T-helper 17 cell (primary cell): ENCODE measurements around the gene EXOC6B. TPM values are rescaled to one million over a fixed set of nuclear protein-coding genes. Genes with fewer than 3 reads are reported as not detected.

Experiments used
- ATAC-seq: fragments of 150-1000 bp; cut with Tn5 transposase; 2 replicates; pipeline ENCODE4 v1.10.0; 2021; ENCODE audit warnings: mild to moderate bottlenecking, moderate library complexity
- DNase-seq, 3 donors: peaks; one replicate each; pipeline versions ENCODE4 v3.0.0 to v3.0.0-alpha.2; 2020 to 2021
- H3K9me3 ChIP-seq: one replicate; pipeline ENCODE4 v1.7.0; 2013; ENCODE audit warnings: low read length, mild to moderate bottlenecking; ENCODE audit not compliant: control insufficient read depth, poor library complexity, severe bottlenecking
- H3K27ac Mint-ChIP-seq: one replicate; pipeline ENCODE4 v1.8.0; 2022; ENCODE audit warnings: mild to moderate bottlenecking, moderate library complexity, mixed read lengths
- H3K27me3 Mint-ChIP-seq: one replicate; pipeline ENCODE4 v1.8.0; 2022; ENCODE audit warnings: mixed read lengths
- H3K36me3 Mint-ChIP-seq: one replicate; pipeline ENCODE4 v1.8.0; 2022; ENCODE audit warnings: low read depth, mixed read lengths
- H3K4me1 Mint-ChIP-seq: one replicate; pipeline ENCODE4 v1.8.0; 2022; ENCODE audit warnings: mild to moderate bottlenecking, mixed read lengths
- H3K4me3 Mint-ChIP-seq: one replicate; pipeline ENCODE4 v1.8.0; 2022; ENCODE audit warnings: mild to moderate bottlenecking, moderate library complexity, mixed read lengths
- total RNA-seq, 4 donors: library from RNA in 2 of 4; stranded (reverse) in 2 of 4; gene quantifications; one replicate each; pipeline ENCODE4 v1.2.3 and lab custom pipeline; 2022 to 2026

Gene EXOC6B
- total RNA-seq, 2 donors from 2014 or later: 14.6 to 17.3 TPM

DNA sequence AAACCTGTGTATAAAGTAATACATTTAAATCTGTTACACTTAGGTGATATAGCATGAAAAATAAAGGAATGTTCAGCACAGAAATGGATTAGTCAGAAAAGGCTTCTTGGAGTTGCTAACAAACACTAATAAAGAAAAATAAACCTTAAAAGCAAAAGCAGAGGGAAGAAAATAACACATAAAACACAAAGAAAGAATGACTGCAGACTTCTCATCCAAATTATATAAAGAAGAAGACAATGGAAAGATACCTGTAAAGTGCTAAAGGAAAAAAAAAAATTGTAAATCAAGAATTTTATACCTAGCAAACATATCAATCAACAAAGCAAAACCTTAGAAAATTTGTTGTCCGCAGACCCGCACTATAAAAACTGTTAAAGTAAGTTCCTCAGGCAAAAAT is 63.6 kb downstream of the EXOC6B start:
- H3K4me3 Mint-ChIP-seq: no peak overlapping the region
- H3K27me3 Mint-ChIP-seq: no peaks in the 10 kb centered on the region
- no peaks in the 10 kb centered on the region for H3K4me1 Mint-ChIP-seq
- no peak overlapping the region for H3K27ac Mint-ChIP-seq
- H3K9me3 ChIP-seq: peaks cover 3% of the 10 kb centered on the region
- H3K36me3 Mint-ChIP-seq: peaks cover 2% of the 10 kb centered on the region
- ATAC-seq (no peak), DNase-seq (no peak)

DNA sequence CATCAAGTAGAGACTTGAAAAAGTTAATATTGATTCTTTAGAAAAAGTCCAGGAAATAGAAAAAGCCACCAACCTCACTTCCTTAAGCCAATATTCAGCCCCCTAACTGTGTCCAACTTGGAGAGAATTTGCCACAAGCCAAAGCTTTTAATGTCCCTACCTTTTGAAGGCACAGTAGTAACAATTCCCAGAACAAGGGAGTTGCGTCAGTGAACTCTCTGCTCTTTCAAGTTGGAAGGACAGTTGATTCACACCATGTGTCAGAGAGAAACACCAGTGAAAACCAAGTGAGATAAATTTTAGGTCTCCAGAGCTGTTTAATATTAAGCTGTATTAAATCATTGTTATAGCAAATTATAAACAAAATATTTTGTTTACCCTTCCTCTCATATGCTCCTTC is 66.1 kb downstream of the EXOC6B start:
- Mint-ChIP-seq H3K4me3 (no peak overlapping the region), H3K27me3 (no peaks in the 10 kb centered on the region), H3K4me1 (no peaks in the 10 kb centered on the region), H3K27ac (no peak overlapping the region), H3K36me3 (peaks cover 2% of the 10 kb centered on the region)
- no peak for ATAC-seq
- no peak for DNase-seq
- peaks cover 3% of the 10 kb centered on the region for H3K9me3 ChIP-seq

DNA sequence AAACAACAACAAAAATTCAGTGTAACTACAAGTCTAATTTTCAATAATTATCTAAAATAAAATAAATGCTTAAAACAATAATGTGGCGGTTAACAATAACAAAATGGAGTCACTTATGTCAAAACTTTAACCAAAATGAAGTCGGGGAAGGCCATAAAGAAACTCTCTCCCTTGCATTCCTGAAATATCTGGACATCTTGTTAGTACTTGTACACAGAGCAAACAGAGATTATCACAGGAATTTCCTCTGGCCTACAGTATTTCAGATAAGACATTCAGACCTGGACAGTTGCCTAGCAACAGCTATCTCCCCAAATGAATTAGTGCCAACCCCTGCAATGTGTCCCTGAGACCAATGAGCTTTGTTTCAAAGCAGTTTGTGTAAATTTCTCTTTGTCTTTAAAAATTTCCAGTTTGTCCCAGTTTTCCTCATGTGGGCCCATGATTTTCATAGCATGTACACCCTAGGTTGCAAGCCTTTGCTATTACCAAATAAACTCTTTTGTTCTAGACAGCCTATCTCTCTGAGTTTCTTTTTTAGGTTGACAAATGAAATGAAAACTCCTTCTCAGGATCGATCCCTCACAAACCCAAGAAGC is 68.6 kb downstream of the EXOC6B start:
- peaks cover 3% of the 10 kb centered on the region for H3K9me3 ChIP-seq
- ATAC-seq (no peak), DNase-seq (no peak)
- Mint-ChIP-seq H3K27me3 (no peaks in the 10 kb centered on the region), H3K27ac (no peak overlapping the region), H3K4me3 (no peak overlapping the region), H3K36me3 (no peaks in the 10 kb centered on the region), H3K4me1 (no peaks in the 10 kb centered on the region)

DNA sequence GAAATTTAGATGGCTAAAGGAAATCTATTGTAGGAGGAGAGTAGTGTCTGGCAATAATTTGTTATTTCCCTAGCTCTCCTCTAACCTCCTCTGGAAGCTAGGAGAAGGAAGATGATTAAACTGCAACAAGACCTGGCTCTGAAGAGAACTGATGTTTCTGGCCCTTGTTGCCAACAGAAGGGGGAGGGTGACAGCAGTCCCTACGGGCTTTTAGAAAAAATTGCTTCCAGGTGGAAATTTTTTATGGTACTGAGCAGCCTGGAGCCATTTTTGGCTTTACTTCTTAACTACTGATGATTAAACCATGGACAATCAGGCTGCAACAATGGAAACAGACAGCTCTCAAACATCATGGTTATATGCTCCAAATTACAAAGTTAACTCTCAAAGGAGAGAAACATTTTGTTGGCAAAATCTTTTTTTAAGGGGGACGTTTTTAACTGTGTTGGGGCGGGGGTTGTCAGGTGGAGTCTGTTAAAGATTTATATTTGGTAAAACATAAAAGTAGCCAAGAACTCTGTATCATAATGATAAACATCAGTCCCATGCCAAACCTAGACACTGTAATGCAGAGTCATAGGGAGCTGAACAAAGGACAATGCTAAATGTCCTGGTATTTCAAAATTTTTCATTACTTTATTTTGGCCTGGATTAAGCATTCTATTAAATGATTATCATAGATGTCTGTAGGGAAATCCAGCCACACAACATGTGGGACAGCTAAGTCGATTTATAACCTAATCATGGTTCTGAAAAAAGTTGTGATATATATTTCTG is 70.0 kb downstream of the EXOC6B start:
- Mint-ChIP-seq H3K4me1 (peaks cover 2% of the 10 kb centered on the region), H3K27ac (no peak overlapping the region), H3K4me3 (no peak overlapping the region), H3K36me3 (no peaks in the 10 kb centered on the region), H3K27me3 (no peaks in the 10 kb centered on the region)
- H3K9me3 ChIP-seq: no peaks in the 10 kb centered on the region
- DNase-seq (no peak), ATAC-seq (no peak)

DNA sequence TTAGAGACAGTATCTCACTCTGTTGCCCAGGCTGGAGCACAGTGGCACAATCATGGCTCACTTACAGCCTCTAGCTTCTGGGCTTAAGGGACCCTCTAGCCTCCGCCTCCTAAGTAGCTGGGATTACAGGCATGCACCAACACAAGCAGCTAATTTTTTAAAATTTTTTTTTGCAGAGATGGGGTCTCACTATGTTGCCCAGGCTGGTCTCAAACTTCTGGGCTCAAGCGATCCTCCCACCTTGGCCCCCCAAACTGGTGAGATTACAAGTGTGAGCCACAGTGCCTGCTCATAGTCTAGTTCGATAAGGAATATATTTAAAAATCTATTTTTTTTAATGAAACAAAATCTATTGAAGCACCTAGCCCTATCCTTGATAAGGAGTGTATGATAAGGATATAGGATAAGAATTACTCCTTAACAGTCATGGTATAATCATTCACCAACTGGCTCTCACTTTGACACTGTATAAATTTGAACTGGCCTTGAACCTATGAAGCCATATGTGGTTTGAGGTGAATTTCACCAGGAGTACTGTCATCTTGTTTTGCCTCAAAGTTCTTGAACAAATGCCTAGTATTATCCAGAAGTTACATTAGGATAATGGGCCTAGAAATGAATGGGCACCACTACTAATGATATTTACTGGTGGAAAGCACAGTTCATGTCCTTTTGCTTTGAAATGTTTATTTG is 71.1 kb downstream of the EXOC6B start:
- Mint-ChIP-seq H3K27ac (no peak overlapping the region), H3K4me1 (peaks cover 2% of the 10 kb centered on the region), H3K36me3 (no peaks in the 10 kb centered on the region), H3K27me3 (no peaks in the 10 kb centered on the region), H3K4me3 (no peak overlapping the region)
- ATAC-seq: no peak
- no peaks in the 10 kb centered on the region for H3K9me3 ChIP-seq
- no peak for DNase-seq

GRCh38 chr2:72750977-72751639 is 74.7 kb downstream of the EXOC6B start:
- Mint-ChIP-seq H3K4me1 (peaks cover 2% of the 10 kb centered on the region), H3K36me3 (no peaks in the 10 kb centered on the region), H3K27me3 (no peaks in the 10 kb centered on the region), H3K4me3 (no peak overlapping the region), H3K27ac (no peak overlapping the region)
- no peaks in the 10 kb centered on the region for H3K9me3 ChIP-seq
- ATAC-seq (no peak), DNase-seq (no peak)

- Mint-ChIP-seq H3K27me3 (no peaks in the 10 kb centered on the region), H3K27ac (no peak overlapping the region), H3K36me3 (no peaks in the 10 kb centered on the region)
Observed at GRCh38 chr2:72750466-72750865, 75.4 kb downstream of the EXOC6B start.

GRCh38 chr2:72747344-72747743 is 78.5 kb downstream of the EXOC6B start:
- ATAC-seq (no peak), DNase-seq (no peak)
- no peaks in the 10 kb centered on the region for H3K9me3 ChIP-seq
- Mint-ChIP-seq H3K4me3 (no peak overlapping the region), H3K27me3 (no peaks in the 10 kb centered on the region), H3K27ac (no peak overlapping the region), H3K36me3 (no peaks in the 10 kb centered on the region), H3K4me1 (peaks cover 2% of the 10 kb centered on the region)

More at GRCh38 chr2:72750466-72750865, 75.4 kb downstream of the EXOC6B start:
- ATAC-seq (no peak), DNase-seq (no peak)
- no peaks in the 10 kb centered on the region for H3K9me3 ChIP-seq
- Mint-ChIP-seq H3K4me3 (no peak overlapping the region), H3K4me1 (peaks cover 2% of the 10 kb centered on the region)

GRCh38 chr2:72745679-72746368 is 80.0 kb downstream of the EXOC6B start:
- H3K4me3 Mint-ChIP-seq: no peak overlapping the region
- H3K4me1 Mint-ChIP-seq: no peaks in the 10 kb centered on the region
- H3K36me3 Mint-ChIP-seq: no peaks in the 10 kb centered on the region
- no peak overlapping the region for H3K27ac Mint-ChIP-seq
- H3K9me3 ChIP-seq: no peaks in the 10 kb centered on the region
- no peak for DNase-seq
- no peak for ATAC-seq
- H3K27me3 Mint-ChIP-seq: no peaks in the 10 kb centered on the region

DNA sequence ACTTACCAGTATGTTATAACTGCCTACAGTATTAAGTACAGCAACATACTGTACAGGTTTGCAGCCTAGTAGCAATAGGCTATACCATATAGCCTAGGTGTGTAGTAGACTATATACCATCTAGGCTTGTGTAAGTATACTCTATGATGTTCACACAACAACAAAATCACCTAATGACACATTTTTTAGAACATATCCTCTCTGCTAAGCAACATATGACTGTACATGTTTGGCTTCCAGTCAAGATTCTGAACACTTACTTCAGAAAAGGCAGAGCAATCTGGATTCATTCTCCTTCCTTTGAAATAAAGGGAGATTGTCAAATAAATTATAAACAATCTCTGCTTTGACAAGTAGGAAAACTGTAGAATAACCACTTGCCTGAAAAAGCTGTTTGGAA is 81.8 kb downstream of the EXOC6B start:
- DNase-seq (no peak), ATAC-seq (no peak)
- no peaks in the 10 kb centered on the region for H3K4me1 Mint-ChIP-seq
- H3K4me3 Mint-ChIP-seq: no peak overlapping the region
- no peaks in the 10 kb centered on the region for H3K27me3 Mint-ChIP-seq
- H3K9me3 ChIP-seq: no peaks in the 10 kb centered on the region
- H3K27ac Mint-ChIP-seq: no peak overlapping the region
- no peaks in the 10 kb centered on the region for H3K36me3 Mint-ChIP-seq

DNA sequence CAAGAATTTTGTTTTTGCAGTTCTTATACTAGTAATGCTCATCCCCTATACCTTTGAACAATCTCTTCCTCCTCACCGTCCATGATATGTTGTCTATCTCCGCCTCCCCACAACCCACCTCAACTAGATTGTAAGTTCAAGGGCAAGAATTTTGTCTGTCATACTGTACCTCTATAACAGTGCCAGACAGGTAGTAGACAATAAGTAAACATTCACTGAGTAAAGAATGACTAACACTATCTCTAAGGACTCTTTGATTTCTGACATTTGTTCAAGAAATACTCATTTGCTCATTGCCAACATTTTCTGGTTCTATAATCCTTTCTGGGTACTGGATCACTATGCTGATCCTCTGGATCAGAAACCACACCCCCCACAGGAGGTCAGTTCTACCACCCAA is 82.4 kb downstream of the EXOC6B start:
- DNase-seq: no peak
- no peak overlapping the region for H3K27ac Mint-ChIP-seq
- H3K27me3 Mint-ChIP-seq: no peaks in the 10 kb centered on the region
- no peak for ATAC-seq
- H3K36me3 Mint-ChIP-seq: no peaks in the 10 kb centered on the region
- H3K4me1 Mint-ChIP-seq: no peaks in the 10 kb centered on the region
- no peak overlapping the region for H3K4me3 Mint-ChIP-seq
- H3K9me3 ChIP-seq: no peaks in the 10 kb centered on the region

DNA sequence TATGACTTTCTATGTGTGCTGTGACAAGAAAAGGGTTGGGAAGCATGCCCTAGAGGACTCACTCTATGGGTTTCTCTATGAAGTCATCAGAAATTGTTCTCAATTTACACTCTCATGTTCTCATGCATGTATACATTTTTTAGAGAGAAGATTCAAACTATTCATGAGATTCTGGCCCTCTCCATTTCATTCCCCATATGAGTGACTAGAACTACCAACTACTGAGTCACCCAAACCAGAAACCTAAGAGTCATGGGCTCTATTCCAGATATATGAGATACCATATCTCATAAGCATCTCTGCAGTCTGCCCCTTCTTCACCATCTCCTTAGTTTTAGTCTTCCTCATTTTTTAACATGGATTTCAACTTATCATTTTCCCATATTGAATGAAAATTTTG is 87.7 kb downstream of the EXOC6B start:
- no peak overlapping the region for H3K27ac Mint-ChIP-seq
- no peaks in the 10 kb centered on the region for H3K4me1 Mint-ChIP-seq
- H3K9me3 ChIP-seq: no peaks in the 10 kb centered on the region
- ATAC-seq (no peak), DNase-seq (no peak)
- peaks cover 3% of the 10 kb centered on the region for H3K36me3 Mint-ChIP-seq
- no peak overlapping the region for H3K4me3 Mint-ChIP-seq
- H3K27me3 Mint-ChIP-seq: no peaks in the 10 kb centered on the region

DNA sequence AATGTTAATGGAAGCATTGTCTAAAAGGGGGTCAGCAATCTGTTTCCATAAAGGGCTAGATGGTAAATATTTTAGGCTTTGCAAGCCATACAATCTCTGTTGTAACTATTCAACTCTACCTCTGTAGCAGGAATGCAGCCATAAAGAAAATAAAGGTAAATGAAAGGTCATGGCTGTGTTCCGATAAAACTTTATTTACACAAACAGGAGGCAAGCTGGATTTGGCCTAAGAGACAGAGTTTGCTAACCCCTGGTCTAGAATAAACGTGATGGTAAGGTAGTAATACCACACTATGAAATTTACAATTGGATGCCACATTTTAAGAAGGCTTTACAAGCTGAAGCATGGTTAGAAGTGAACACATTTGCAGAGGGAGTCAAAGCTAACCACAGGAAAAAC is 91.4 kb downstream of the EXOC6B start:
- no peak overlapping the region for H3K27ac Mint-ChIP-seq
- DNase-seq: no peak
- H3K4me1 Mint-ChIP-seq: peaks cover 2% of the 10 kb centered on the region
- H3K9me3 ChIP-seq: no peaks in the 10 kb centered on the region
- ATAC-seq: no peak
- H3K27me3 Mint-ChIP-seq: no peaks in the 10 kb centered on the region
- peaks cover 5% of the 10 kb centered on the region for H3K36me3 Mint-ChIP-seq
- no peak overlapping the region for H3K4me3 Mint-ChIP-seq
